ENCODE results near the gene ZACN.

Gene ZACN

GRCh38 chr17:76079535-76079955 lies 563 bp downstream of the ZACN start:
- H3K4me3 ChIP-seq (ENCODE audit: low read depth, low read length): no peak overlapping the region
- peak; percentile 32 for DNase-seq (ENCODE audit: low read depth)
- TF ChIP-seq CTCF (conservative IDR thresholded peaks at IDR 0.05; ENCODE audit: low read depth, low read length): no peak

GRCh38 chr17:76079956-76080767 lies 1.2 kb downstream of the ZACN start:
- no peak overlapping the region for H3K4me3 ChIP-seq (ENCODE audit: low read depth, low read length)
- TF ChIP-seq CTCF (conservative IDR thresholded peaks at IDR 0.05; ENCODE audit: low read depth, low read length): peak; percentile 28
- no peak for DNase-seq (ENCODE audit: low read depth)

- no peak overlapping the region for H3K4me3 ChIP-seq (ENCODE audit: low read depth, low read length)
- no peak for TF ChIP-seq CTCF (conservative IDR thresholded peaks at IDR 0.05; ENCODE audit: low read depth, low read length)
- no peak for DNase-seq (ENCODE audit: low read depth)
Measured at GRCh38 chr17:76080768-76081287, 1.8 kb downstream of the ZACN start.

- no peak for DNase-seq (ENCODE audit: low read depth)
- H3K4me3 ChIP-seq (ENCODE audit: low read depth, low read length): no peak overlapping the region
- TF ChIP-seq CTCF (conservative IDR thresholded peaks at IDR 0.05; ENCODE audit: low read depth, low read length): no peak
Measured at GRCh38 chr17:76081295-76082210, 2.6 kb downstream of the ZACN start.

- H3K4me3 ChIP-seq (ENCODE audit: low read depth, low read length): no peak overlapping the region
- DNase-seq (ENCODE audit: low read depth): no peak
- no peak for TF ChIP-seq CTCF (conservative IDR thresholded peaks at IDR 0.05; ENCODE audit: low read depth, low read length)
Measured at GRCh38 chr17:76082326-76083251, 3.6 kb downstream of the ZACN start.

- no peak for TF ChIP-seq CTCF (conservative IDR thresholded peaks at IDR 0.05; ENCODE audit: low read depth, low read length)
Measured at GRCh38 chr17:76083536-76084182, 4.7 kb downstream of the ZACN start.

More at GRCh38 chr17:76083536-76084182, 4.7 kb downstream of the ZACN start:
- H3K4me3 ChIP-seq (ENCODE audit: low read depth, low read length): no peak overlapping the region
- DNase-seq (ENCODE audit: low read depth): no peak

Measured in choroid plexus epithelial cell (primary cell).